IPS-18a (cell line): Measurements from ENCODE around the gene KCNA10.

Experiments used
- H3K27ac ChIP-seq: one replicate; pipeline ENCODE4 v1.5.1; 2013; ENCODE audit warnings: low read length
- H3K27me3 ChIP-seq: one replicate; pipeline ENCODE4 v1.6.1; 2013; ENCODE audit warnings: mild to moderate bottlenecking, low read length; ENCODE audit not compliant: control insufficient read depth, insufficient read depth
- H3K36me3 ChIP-seq: one replicate; pipeline ENCODE4 v1.6.1; 2013; ENCODE audit warnings: low read depth, low read length; ENCODE audit not compliant: control insufficient read depth
- H3K4me1 ChIP-seq: one replicate; pipeline ENCODE4 v1.6.1; 2013; ENCODE audit warnings: low read depth, low read length; ENCODE audit not compliant: control insufficient read depth
- H3K4me3 ChIP-seq: one replicate; pipeline ENCODE4 v1.5.1; 2013; ENCODE audit warnings: low read length
- H3K9ac ChIP-seq: one replicate; pipeline ENCODE4 v1.6.1; 2013; ENCODE audit warnings: mild to moderate bottlenecking, low read length, moderate library complexity
- H3K9me3 ChIP-seq: one replicate; pipeline ENCODE4 v1.6.1; 2013; ENCODE audit warnings: low read depth, low read length; ENCODE audit not compliant: control insufficient read depth

Gene KCNA10

GRCh38 chr1:110494522-110495406, 24.2 kb downstream of the KCNA10 start:
- Histone ChIP-seq H3K27me3 (no peaks in the 10 kb centered on the region), H3K9ac (no peak overlapping the region), H3K9me3 (no peaks in the 10 kb centered on the region), H3K4me3 (no peak overlapping the region), H3K36me3 (no peaks in the 10 kb centered on the region), H3K4me1 (peaks cover 16% of the 10 kb centered on the region), H3K27ac (no peak overlapping the region)

DNA sequence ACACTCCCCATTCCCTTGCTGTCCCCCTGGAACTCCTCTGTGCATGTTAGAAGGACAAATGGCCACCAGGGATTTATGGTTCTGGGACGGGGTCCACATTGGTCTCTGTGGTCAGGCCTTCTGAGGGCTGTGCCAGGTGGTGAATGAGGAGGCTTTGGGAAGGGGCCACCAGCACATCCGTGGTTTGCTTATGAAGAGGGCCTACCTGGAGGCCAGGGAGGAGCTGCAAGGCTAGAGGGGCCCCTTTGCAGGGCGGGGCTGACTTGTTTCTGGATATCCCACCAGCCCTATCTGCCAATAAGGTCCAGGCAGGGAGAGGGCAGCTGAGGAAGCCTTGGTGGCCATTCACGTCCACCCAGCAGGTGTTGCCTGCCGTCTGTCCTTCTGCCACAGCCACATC, 24.9 kb downstream of the KCNA10 start:
- no peak overlapping the region for H3K9ac ChIP-seq

GRCh38 chr1:110493059-110493699, 25.8 kb downstream of the KCNA10 start:
- Histone ChIP-seq H3K36me3 (no peaks in the 10 kb centered on the region), H3K4me3 (no peak overlapping the region), H3K27me3 (no peaks in the 10 kb centered on the region), H3K9me3 (no peaks in the 10 kb centered on the region), H3K9ac (no peak overlapping the region), H3K4me1 (peaks cover 16% of the 10 kb centered on the region), H3K27ac (no peak overlapping the region)

More for the DNA sequence above, 24.9 kb downstream of the KCNA10 start:
- Histone ChIP-seq H3K27me3 (no peaks in the 10 kb centered on the region), H3K36me3 (no peaks in the 10 kb centered on the region), H3K27ac (no peak overlapping the region), H3K4me1 (peaks cover 16% of the 10 kb centered on the region), H3K4me3 (no peak overlapping the region), H3K9me3 (no peaks in the 10 kb centered on the region)

DNA sequence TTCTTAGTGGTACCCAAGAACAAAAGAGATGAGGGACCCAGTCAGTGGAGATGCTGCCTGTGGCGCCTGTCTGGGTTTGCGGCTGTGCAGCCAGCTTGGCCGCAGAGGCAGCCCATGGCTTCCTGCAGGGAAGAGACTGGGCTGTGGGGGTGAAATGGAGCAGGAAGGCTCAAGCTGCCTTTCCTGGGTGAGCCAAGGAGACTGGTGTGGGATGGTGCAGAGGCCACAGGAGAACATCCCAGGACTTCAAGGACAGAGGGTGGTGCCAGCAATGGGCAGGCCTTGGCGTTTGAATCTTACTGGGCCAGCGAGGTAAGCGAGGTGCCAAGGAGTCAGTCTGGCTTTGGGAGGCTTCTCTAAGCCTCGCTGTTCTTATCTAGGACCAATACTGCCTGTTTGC, 26.4 kb downstream of the KCNA10 start:
- Histone ChIP-seq H3K9me3 (no peaks in the 10 kb centered on the region), H3K4me3 (no peak overlapping the region), H3K27me3 (no peaks in the 10 kb centered on the region), H3K9ac (no peak overlapping the region), H3K36me3 (no peaks in the 10 kb centered on the region), H3K4me1 (peaks cover 16% of the 10 kb centered on the region), H3K27ac (no peak overlapping the region)

GRCh38 chr1:110490791-110491451, 28.1 kb downstream of the KCNA10 start:
- Histone ChIP-seq H3K4me3 (no peak overlapping the region), H3K9me3 (no peaks in the 10 kb centered on the region), H3K36me3 (no peaks in the 10 kb centered on the region), H3K27ac (no peak overlapping the region), H3K9ac (no peak overlapping the region), H3K4me1 (peaks cover 16% of the 10 kb centered on the region), H3K27me3 (no peaks in the 10 kb centered on the region)

GRCh38 chr1:110489973-110490542, 28.9 kb downstream of the KCNA10 start:
- H3K27ac ChIP-seq = no peak overlapping the region
- no peak overlapping the region for H3K4me3 ChIP-seq
- H3K4me1 ChIP-seq = peaks cover 10% of the 10 kb centered on the region
- no peak overlapping the region for H3K9ac ChIP-seq
- no peaks in the 10 kb centered on the region for H3K27me3 ChIP-seq
- no peaks in the 10 kb centered on the region for H3K9me3 ChIP-seq
- H3K36me3 ChIP-seq = no peaks in the 10 kb centered on the region

GRCh38 chr1:110489406-110489805, 29.6 kb downstream of the KCNA10 start:
- no peak overlapping the region for H3K4me3 ChIP-seq
- no peaks in the 10 kb centered on the region for H3K9me3 ChIP-seq
- no peaks in the 10 kb centered on the region for H3K27me3 ChIP-seq
- H3K36me3 ChIP-seq = no peaks in the 10 kb centered on the region
- H3K27ac ChIP-seq = no peak overlapping the region
- no peak overlapping the region for H3K9ac ChIP-seq
- H3K4me1 ChIP-seq = peaks cover 3% of the 10 kb centered on the region

DNA sequence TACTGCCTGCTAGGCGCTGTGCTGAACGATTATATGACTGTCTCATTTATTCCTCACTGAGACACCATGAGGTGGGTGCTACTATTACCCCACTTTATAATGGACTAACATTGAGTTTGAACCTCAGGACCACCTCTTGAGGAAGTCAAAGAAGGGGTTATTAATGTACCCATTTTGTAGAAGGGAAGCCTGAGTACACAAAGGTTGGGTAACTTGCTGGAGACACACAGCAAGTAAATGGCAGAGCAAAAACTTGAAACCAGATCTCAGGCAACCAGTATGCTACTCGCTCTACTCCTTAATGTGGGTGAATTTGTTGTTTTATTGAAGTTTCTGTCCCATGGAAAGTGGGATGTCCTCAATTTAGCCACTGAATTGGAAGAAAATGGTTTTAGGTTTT, 30.1 kb downstream of the KCNA10 start:
- no peaks in the 10 kb centered on the region for H3K9me3 ChIP-seq
- no peak overlapping the region for H3K27ac ChIP-seq
- H3K4me1 ChIP-seq = no peaks in the 10 kb centered on the region
- no peaks in the 10 kb centered on the region for H3K36me3 ChIP-seq
- H3K9ac ChIP-seq = no peak overlapping the region
- no peaks in the 10 kb centered on the region for H3K27me3 ChIP-seq
- H3K4me3 ChIP-seq = no peak overlapping the region

DNA sequence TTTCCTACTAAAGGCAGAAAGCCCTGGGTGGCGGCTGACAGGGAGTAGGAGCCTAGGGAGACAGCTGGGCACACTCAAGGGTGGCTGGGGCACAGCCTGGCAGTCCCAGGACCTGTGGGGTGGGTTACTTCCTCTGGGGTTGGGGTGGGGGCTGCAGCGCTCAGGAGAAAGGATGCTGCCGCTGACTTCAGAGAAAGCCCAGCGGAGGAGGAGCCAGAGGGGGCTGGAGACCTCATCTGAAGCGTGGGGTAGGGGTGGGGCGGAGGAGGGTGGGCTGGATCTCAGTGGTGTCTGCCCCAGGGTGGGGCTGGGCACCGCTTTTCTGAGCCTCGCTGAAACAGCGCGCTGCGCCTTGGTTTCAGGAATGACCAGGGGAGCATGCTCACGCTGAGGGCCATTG, 30.8 kb downstream of the KCNA10 start:
- no peaks in the 10 kb centered on the region for H3K27me3 ChIP-seq
- no peak overlapping the region for H3K27ac ChIP-seq
- no peak overlapping the region for H3K9ac ChIP-seq
- H3K36me3 ChIP-seq = no peaks in the 10 kb centered on the region
- H3K4me3 ChIP-seq = no peak overlapping the region
- no peaks in the 10 kb centered on the region for H3K4me1 ChIP-seq
- H3K9me3 ChIP-seq = no peaks in the 10 kb centered on the region

DNA sequence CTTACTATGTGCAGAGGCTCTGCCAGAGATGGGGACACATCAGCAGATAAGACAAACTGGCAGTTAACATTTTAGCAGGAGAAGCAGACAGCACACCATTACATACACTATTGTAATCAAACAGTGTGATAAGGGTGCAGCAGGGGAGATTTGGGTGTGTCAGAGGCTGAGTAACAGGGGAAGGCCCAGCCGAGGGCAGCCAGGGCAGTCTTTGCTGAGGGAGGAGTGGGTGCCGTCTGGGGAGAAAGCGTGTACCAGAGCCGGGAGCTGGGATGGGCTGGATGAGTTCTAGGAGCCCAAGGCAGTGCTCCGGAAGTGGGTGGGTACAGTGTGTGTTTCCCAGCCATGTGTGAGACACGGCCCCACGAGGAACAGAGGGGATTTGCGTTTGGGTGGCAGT, 31.2 kb downstream of the KCNA10 start:
- H3K27ac ChIP-seq = no peak overlapping the region
- H3K4me3 ChIP-seq = no peak overlapping the region

GRCh38 chr1:110485725-110486124, 33.2 kb downstream of the KCNA10 start:
- Histone ChIP-seq H3K36me3 (no peaks in the 10 kb centered on the region), H3K9me3 (no peaks in the 10 kb centered on the region), H3K27me3 (no peaks in the 10 kb centered on the region), H3K4me3 (no peak overlapping the region), H3K4me1 (peaks cover 10% of the 10 kb centered on the region), H3K9ac (no peak overlapping the region), H3K27ac (no peak overlapping the region)

More for the DNA sequence above, 31.2 kb downstream of the KCNA10 start:
- H3K27me3 ChIP-seq = no peaks in the 10 kb centered on the region
- H3K9me3 ChIP-seq = no peaks in the 10 kb centered on the region
- H3K4me1 ChIP-seq = peaks cover 2% of the 10 kb centered on the region
- H3K9ac ChIP-seq = no peak overlapping the region
- H3K36me3 ChIP-seq = no peaks in the 10 kb centered on the region
